HL-60/S4 treated with retinoic acid at 250 ng/mL for 4 days and 3 days (cell line): Measurements from ENCODE around the gene CRB3.

Source experiments
- in situ Hi-C: fragments of 300-500 bp; cut with MboI; formaldehyde crosslinking; loops from 2 replicates; pipeline ENCODE4 v1.7.0; 2022; ENCODE audit warnings: low sequenced_read_pairs

The CRB3 gene

DNA sequence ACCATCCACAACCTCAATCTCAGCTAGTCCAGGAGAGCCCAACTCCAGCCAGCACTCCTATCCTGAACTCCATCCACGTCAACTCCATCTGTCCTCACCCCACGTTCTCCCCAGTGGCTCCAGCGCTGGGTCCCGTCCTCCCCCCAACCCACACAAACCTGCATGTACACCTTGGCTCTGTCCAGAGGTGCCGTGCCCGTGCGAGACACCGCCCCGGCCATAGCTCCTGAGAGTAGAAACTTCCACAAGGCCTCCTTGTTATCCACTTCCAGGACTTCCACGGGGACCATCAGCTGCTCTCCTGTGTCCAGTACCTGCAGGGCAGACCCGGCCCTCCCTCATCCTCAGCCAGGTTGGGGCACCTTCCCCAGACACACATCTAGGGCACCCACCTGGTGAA lies 32.2 kb upstream of the CRB3 start:
- in situ Hi-C loops = no loop called here

DNA sequence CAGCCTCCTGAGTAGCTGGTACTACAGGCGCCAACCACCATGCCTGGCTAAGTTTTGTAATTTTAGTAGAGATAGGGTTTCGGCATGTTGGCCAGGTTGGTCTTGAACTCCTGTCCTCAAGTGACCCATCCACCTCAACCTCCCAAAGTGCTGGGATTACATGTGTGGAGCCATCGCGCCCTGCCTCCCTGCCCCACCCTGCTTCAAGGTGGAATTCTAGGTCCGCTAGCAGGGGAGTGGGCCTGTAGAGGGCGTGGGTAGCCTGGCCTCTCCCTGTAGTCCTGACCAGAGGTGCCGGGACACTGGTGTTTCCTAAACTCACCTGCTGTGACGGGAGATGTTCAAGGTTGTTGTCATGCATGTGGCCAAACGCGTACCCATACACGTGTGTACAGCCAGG lies 30.9 kb upstream of the CRB3 start:
- in situ Hi-C loops = no loop called here

DNA sequence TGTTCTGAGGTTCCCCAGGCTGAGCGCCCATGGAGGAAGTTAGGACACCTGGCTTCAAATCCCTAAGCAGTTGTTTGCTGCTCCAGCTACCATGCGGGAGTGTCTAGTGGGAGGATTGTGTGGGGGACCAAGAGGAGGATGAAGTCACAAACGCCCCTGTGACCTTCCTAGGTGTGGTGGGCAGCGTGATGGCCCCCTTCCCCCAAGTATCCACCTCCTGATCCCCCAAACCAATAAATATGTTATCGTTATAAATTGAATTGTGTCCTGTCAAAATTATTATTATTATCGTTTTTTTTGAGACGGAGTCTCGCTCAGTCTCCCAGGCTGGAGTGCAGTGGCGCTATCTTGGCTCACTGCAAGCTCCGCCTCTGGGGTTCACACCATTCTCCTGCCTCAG lies 30.4 kb upstream of the CRB3 start, which contains the start of gene SLC25A41:
Gene SLC25A41, minus strand, starts transcription at position 101 of the 400 bp plus-strand sequence. Its CDS starts 70 bp downstream, at position 31.
- in situ Hi-C loops = no loop called here

DNA sequence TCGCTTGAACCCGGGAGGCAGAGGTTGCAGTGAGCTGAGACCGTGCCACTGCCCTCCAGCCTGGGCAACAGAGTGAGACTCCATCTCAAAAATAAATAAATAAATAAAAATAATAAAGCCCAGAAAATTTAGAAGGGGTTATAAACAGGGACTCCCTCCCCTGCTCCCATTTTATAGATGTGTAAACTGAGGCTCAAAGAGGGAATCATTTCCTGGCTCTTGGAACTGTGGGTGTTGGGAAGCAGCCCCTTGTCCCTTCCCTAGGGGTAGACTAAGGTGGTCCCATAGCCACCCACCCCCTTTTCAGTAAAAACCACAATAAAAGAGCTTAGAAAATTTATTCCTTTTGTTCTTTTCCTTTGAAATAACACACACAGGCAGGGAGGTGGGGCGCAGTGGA lies 24.3 kb upstream of the CRB3 start:
- in situ Hi-C loops = no loop called here

DNA sequence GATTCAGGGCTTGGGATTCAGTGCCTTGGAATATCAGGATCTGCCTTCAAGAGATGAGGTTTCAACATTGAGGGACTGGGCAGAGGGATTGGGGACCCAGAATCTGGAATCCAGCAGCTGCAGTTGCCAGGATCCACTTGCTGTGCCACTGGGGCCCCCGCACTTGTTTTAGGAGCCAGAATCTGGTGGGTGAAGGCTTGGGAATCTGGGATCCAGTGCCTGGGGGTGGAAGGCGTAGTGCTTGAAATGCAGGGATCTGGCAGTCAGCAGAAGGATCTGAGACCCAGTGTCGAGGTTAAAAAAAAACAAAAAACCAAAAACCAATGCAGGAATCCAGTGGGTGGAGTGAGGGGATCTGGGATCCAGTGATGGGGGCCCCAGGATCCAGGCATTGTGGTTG lies 23.2 kb upstream of the CRB3 start:
- in situ Hi-C loops = no loop called here

DNA sequence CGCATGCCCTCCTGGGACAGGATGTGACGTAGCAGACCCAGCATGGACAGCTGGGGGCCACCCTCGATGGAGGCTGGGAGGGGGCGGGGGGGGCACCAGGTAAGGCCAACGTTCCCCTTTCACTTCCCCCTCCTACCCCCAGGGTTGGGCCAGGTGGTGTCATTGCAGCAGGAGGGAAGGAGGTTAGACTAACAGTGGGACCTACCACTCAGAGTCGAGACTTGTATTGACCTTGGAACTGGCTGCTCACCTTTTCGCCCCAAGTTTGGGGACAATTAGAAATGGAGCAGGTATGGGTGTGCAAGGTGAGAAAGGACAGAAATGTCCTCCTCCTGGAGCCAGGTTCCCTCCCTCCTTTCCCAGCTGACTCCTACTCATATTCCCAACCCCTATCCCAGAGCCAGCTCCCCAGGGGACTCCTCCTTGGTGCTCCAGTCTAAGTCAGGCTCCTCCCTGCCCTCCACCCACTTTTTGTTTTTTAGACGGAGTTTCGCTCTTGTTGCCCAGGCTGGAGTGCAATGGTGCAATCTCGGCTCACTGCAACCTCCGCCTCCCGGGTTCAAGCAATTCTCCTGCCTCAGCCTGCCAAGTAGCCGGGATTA lies 21.9 kb upstream of the CRB3 start:
- in situ Hi-C loops = no loop called here

DNA sequence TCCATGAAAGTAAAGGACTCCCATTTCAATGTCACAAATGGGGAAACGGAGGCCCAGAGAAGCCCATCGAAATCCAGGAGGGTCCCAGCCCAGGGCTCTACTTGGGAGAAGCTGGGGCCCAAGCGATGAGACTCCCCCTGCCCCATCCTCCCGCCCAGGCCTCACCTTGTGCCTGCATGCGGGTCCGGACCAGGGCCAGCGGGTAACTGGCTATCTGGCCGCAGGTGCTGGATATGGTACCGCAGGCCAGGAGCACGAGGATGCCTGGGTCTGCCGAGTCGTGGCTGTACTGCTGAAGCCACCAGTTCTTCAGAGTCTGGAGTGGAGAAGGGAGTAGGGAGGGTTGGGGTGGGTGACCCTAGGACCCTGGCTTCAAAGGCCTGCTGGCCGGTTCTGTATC lies 20.1 kb upstream of the CRB3 start:
- in situ Hi-C loops = no loop called here

DNA sequence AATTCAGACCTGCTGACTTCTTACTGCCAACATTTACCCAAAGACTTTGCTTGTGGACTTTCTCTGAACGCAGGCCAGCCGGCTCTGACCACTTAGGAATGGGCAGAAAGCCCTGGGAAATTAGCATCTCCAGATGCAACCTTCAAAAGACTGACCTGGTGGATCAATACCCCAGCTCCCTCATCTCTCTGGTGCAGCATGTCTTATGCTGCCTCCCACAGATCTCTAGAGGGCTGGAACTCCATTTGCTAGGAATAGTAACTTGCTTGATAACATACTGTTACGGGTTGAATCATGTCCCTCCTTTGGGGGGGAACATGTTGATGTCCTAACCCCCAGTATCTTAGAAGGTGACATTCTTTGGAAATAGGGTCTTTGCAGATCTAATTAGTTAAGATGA lies 17.6 kb upstream of the CRB3 start:
- in situ Hi-C loops = no loop called here

DNA sequence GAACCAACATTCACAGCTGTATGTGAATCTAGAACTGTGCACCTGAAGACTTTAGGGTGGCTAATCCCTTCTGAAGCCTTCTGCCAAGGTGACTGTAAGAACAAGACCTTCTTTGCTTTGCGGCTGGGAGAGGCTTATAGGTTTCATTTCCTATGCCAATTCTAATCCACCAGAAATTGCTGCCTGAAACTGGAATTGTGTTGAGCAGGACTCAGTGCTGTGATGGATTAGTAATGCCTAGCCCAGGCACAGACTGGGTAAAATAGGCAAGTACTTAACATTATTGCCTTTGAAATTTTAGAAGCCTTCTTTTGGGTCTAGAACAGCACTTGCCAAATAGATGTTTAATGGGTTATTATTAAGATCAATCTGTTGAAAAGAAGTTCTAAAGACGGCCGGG lies 16.0 kb upstream of the CRB3 start:
- in situ Hi-C loops = no loop called here

DNA sequence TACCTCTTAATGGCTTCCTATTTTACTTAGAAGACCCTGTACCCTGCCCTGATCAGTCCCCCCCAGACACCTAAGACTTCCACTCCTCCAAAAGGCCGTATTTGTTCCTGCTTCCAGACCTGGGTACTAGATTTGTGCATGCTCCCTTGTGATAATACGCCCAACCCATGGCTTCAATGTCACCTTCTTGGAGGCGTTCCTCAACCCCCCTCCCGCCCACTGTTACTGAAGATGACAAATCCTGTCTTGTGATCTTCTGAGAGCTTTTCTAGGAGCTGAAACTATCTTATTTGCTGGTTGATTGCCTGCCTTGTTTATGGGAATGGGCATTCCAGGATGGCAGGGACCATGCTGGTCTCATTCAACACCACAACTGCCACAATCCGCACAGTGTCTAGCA lies 13.9 kb upstream of the CRB3 start:
- in situ Hi-C loops = no loop called here

DNA sequence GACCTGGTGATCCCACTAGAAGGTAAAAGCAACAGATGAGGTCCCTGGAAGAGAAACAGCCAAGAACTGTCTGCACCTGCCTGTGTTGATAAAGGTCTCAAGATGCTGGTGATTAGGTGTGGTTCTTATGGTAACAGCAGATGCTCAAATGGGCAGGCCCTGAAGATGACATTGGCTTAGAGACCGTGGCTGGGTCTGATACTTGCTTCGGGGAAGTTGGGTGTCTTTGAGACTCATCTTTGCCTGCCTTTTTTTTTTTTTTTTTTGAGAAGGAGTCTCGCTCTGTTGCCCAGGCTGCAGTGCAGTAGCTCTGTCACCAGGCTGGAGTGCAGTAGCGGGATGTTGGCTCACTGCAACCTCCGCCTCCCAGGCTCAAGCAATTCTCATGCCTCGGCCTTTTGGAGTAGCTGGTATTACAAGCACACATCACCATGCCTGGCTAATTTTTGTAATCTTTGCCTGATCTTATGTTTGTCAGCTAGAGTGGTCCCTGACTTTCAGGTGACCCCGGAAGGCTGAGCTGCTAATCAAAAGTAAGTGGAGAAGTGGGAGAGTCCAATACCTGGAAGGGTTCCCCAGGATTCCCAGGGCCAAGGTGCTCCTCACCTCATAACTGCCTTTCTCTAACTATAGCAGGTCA lies 12.4 kb upstream of the CRB3 start:
- in situ Hi-C loops = no loop called here

DNA sequence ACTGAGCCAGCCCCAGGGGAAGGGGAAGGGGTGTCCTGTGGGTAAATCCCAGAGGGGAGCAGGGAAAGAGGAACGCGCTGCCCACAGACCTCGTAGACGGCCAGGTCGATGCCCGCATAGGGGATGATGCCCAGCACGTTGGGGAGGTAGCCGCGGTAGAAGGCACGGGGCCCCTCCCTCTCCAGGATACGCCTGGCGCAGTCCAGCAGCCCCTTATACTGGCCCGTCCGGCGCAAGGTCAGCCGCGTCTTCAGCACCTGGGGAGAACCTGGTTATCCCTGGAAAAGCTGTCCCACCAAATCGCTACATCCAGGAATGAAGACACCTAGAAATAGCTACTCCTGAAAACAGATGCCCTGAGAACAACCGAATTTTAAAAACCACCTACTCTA lies 11.9 kb upstream of the CRB3 start:
- in situ Hi-C loops = no loop called here

DNA sequence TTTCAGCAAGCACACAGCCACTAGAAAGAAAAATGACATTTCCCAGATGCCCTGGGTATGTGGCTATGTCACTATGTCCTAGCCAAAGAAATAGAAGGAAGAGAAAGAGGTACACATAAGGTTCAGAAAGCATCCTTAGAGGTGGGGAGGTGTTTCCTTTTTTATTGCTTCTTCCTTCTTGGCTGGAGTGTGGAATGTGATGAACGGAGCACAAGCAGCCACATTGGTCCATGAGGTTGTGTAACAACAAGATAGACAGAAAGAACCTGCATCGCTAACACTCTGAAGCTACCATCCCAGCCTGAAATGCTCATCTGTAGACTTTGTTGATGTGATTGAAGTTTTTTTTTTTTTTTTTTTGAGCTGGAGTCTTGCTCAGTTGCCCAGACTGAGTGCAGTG lies 11.2 kb upstream of the CRB3 start:
- in situ Hi-C loops = no loop called here

DNA sequence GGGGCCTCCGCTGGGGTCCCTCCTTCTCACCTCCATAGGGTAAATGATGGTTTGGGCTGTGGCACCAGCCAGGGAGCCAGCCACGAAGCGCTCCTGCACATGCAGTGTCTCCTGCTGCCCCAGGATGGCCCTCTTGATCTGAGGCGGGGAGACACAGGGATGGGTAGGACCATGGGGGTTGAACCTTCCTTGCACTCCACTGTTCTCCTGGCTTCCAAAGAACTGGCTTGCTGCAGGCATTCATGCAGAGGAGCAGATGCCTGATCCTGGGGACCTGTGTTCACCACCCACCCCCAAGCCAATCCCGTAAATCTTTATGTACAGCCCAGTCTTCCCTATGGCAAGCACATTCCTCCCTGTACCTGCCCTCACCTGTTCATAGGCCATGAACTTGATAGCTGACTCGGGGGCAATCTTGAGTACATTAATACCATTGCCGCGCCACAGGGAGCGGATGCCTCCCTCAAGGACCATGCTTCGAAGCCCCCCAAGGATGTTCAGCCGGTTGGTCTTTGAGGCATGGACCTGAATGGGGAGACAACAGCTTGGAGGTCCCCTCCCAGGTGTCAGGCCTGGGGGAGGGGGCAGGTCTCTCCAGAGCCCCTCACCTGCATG lies 10.0 kb upstream of the CRB3 start:
- in situ Hi-C loops = no loop called here

DNA sequence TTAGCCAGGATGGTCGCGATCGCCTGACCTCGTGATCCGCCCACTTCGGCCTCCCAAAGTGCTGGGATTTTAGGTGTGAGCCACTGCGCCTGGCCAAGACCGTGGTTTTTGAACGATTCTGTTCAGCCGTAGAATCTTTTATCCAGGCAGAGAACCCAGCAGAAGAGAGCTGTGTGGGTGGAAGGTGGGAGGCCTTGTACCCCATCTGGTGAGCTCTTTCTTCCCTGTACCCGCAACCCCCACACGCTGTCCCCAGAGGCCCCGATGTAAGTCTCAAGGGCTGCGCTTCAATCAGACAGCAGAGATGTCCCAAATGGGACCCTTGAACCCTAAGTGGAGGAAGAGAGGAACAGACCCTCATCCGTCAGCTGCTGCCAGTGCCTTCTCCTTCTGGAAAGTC lies 8.1 kb upstream of the CRB3 start:
- in situ Hi-C loops = no loop called here

DNA sequence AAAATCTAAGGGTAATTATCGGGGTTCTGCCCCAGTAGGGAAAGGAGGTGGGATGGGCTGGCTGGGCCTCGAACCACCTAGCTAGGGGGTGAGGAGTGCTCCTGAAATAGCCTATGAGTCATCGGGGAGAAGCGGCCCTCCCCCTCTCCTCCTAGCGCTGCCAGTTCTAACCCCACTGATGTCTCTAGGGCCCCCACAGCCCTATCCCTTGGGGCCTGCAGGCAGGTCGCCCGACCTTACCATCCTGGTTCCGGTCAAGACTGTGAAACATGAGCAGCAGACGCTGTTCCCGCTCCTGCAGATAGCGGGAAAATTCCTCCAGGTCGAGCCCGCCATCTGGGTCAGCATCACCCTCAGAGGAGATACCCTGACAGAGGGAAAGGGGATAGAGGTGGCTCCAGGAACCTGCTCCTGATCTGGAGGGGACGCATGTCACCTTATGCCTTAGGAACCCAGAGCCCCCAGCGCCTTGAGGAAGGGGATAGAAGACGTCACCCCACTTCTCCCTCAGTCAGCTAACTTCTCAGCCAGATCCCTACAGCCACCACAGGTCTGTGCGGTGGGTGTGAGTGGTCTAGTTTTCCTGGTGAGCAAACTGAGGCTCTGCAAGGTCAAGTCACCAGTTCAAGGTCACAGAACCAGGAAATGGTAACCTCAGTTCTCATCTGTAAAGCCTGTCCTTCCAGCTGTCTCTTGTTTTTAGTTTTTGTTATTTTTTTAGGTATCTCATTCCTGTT lies 5.9 kb upstream of the CRB3 start:
- in situ Hi-C loops = no loop called here

DNA sequence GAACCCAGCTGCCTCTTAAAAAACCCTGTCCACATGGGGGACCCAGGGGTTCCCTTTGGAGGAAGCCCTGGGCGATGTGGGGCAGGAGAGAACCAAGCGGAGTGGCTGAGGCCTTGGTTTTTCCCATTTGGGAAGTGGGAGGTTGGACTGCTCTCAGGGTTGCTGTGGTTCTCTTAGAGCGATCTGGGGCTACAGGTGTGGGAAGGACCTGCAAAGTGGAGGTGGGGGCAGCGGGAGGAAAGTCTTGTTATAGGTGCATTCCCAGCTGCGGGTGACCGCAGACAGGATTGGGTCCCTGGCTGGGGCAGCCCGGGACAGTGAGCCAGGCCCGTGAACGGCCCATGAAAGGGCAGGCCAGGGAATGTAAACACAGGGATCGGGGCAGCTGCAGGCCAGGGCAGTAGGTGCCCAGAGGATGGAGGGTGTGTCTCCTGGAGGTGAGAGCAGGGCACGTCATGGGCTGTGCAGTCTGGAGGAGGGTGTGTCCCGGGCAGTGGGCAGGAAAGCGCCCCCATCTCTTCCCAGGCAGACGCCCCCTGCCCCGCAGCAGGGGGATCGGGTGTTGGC lies 5.3 kb upstream of the CRB3 start:
- in situ Hi-C loops = no loop called here

DNA sequence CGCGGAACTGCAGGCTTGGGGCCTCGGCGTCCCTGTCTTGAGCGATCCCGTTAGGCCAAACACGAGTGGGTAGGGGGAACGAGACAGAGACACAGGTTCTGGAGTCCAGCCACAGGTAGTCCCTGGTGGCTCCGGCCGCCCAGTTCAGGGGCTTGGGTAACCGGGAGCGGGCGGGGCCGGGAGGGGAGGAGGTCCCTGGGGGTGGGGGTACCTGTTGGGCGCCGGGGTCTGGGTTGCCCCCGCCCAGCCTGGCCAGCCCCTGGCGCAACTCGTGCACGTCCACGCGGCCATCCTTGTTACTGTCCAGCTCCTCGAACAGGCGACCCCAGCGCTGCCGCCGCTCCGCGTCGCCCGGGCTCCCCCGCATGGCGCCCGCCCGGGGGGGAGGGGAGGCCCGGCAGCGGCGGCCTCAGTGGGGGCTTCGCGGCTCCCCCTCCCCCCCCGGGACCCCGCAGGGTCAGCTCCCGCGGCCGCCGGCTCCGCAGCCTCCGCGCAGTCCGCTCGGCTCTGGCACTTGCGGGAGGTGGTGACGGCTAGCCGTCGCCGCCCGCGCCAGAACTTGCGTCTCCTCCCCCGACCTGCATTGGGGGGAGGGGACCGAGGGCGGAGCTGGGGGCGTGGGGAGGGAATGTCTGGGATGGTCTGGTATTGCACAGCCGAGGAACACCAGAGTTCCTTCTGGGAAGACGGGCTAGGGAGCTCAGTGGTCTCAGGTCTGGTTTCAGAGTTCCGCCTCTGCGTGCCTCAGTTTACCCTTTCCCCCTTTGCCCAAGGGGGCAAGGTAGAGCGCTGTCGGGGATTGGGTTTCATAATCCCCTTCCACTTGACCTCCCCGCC lies 4.6 kb upstream of the CRB3 start, which contains the start of gene SLC25A23:
Gene SLC25A23, minus strand, starts transcription at position 531 of the 837 bp plus-strand sequence. Its CDS starts 164 bp downstream, at position 367.
- in situ Hi-C loops = no loop called here

DNA sequence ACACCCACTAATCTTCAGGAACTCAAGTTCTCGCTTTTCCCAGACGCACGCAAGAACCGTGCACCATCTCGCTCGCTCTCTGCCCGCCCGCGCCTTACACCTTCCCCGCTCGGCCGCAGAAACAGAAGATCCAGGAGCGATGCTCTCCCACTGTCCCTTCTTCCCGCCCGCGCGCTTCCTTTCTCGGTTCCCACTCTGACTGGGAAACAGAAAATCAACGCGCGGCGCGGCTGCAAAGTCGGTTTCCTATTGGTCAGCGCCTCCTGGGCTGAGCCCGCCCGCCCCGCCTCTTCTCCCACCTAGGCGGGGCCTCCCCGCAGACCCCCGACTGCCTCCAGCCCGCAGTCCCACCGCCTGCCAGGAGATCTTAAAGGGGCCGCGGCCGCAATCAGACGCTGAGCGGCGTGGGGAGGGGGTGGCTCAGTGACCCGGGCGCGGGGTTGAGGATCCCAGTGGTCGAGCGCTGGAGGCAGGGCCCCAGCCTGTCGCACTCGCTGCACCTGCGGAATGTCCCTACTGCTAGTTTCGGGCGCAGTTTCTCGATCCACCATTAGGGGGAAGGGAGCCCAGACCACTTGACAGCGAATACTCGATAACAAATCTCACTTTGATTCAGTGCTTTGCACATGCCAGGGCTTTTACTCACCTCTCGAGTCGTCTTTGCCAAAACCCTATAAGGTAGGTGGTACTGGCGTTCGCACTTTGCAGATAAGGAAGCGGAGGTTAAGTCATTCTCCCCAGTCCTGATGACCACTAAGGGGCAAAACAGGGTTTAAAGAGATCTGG lies 3.8 kb upstream of the CRB3 start:
- in situ Hi-C loops = no loop called here

DNA sequence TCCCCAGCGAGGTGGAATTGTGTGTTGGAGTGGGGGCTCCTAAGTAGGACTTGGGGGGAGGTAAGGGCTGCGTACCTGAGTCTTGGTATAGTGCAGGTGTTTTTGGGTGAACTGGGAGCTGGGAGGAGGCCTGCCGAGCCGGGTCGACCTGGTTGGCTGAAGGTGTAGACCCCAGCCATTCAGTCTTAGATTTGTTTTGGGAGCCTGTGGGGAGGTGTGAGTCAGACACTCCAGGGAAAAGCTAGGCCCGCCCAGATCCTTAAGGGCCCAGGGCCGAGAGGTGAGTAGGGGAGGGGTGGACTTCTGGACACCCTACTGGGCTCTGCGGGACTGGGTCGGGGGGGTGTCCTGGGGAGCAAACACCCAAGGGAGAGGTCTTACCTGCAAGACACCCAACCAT lies 935 bp downstream of the CRB3 start:
- in situ Hi-C loops = no loop called here
